ENCODE results near the gene SYK. TPM values are rescaled to one million over a fixed set of nuclear protein-coding genes. Genes with fewer than 3 reads are reported as not detected.

Gene SYK
- total and polyA plus RNA-seq, 2 of the 4 experiments (the other 2 are of a cell fraction), result not detected

- Histone ChIP-seq H3K9me3 (ENCODE audit: control insufficient read depth, insufficient read depth, low read length) (0 out of 2 replicates have a peak, but pooled peaks cover 2% of the 10 kb centered on the region), H2BK15ac (ENCODE audit: low read depth, low read length) (no peak overlapping the region), H2AK9ac (replicated peaks; ENCODE audit: low read depth, low read length, poor library complexity) (no peak overlapping the region), H3K4me2 (ENCODE audit: low read depth, low read length) (no peak overlapping the region), H3K27me3 (ENCODE audit: control insufficient read depth, insufficient read depth, low read length) (peaks cover 16% of the 10 kb centered on the region), H4K5ac (ENCODE audit: low read depth, low read length) (no peak overlapping the region), H2BK120ac (ENCODE audit: low read depth, low read length) (no peak overlapping the region), H2AK5ac (ENCODE audit: low read depth, low read length) (no peak overlapping the region), H4K8ac (ENCODE audit: low read depth in 2 of 2, low read length in 2 of 2) (no peak overlapping the region), H4K20me1 (ENCODE audit: insufficient read depth, low read length) (no peaks in the 10 kb centered on the region), H3K18ac (ENCODE audit: low read depth, low read length) (no peak overlapping the region), H3K56ac (ENCODE audit: extremely low read depth, insufficient read depth, low read length) (no peak overlapping the region), H3K4me3 (ENCODE audit: insufficient read depth, low read depth, low read length) (no peak overlapping the region), H3K9ac (ENCODE audit: low read depth, low read length) (no peak overlapping the region), H3K4me1 (ENCODE audit: control insufficient read depth, insufficient read depth, low read length) (no peaks in the 10 kb centered on the region), H2BK5ac (ENCODE audit: low read depth, low read length, poor library complexity, severe bottlenecking) (no peak overlapping the region), H3K23ac (ENCODE audit: low read depth, low read length) (no peak overlapping the region), H3K9me1 (ENCODE audit: insufficient read depth, low read length) (no peaks in the 10 kb centered on the region), H4K91ac (ENCODE audit: insufficient read depth, low read depth, low read length) (no peak overlapping the region), H2AFZ (replicated peaks; ENCODE audit: low read length, poor library complexity) (no peak overlapping the region), H3K14ac (replicated peaks; ENCODE audit: low read depth, low read length) (no peak overlapping the region), H3K79me1 (ENCODE audit: low read depth in 1 of 2, low read length in 2 of 2) (no peaks in the 10 kb centered on the region), H3K36me3 (ENCODE audit: control insufficient read depth, insufficient read depth, low read length) (no peaks in the 10 kb centered on the region), H3K27ac (ENCODE audit: insufficient read depth, low read length) (no peak overlapping the region), H2BK20ac (ENCODE audit: low read depth, low read length) (no peak overlapping the region), H3K4ac (ENCODE audit: low read depth, low read length) (no peak overlapping the region)
- dilution Hi-C loops (cut with HindIII; ENCODE audit: low sequenced_read_pairs, unreplicated experiment), result no loop called here
- intact Hi-C loops (cut with micrococcal nuclease), result no loop called here
- WGBS, 2 experiments (ENCODE audit: extremely low coverage in 2 of 2, insufficient read length in 1 of 2), result 6% methylated on average over 24 of the region's 29 CpGs; no CpG with 5 or more reads in 1 of the 2 experiments
- TF ChIP-seq CTCF (conservative IDR thresholded peaks at IDR 0.05; ENCODE audit: low read depth, low read length) (no peak), MAFK (IDR thresholded peaks at IDR 0.05; ENCODE audit: low read depth, low read length) (no peak)
- in situ Hi-C loops (cut with MboI; ENCODE audit: low sequenced_read_pairs), result no loop called here
- CTCF ChIA-PET, result no interaction called here
- ATAC-seq (ENCODE audit: low read depth) (no peak), DNase-seq (no peak)
- POLR2A ChIA-PET (ENCODE audit: unreplicated experiment), result no interaction called here
- BruUV-seq (replicated peaks), result no TSS peak
Measured at GRCh38 chr9:90801973-90802322, 329 bp downstream of the SYK start.
